LNCAP (cell line): ENCODE data around the gene HOXC6.

Experiments used
- CTCF ChIP-seq: fragments of 450-650 bp; IDR thresholded peaks from 2 replicates; pipeline ENCODE4 v1.5.1; 2017; ENCODE audit warnings: mild to moderate bottlenecking

The HOXC6 gene

GRCh38 chr12:54019091-54019811 lies 9.0 kb upstream of the HOXC6 start:
- no peak for TF ChIP-seq CTCF

- no peak for TF ChIP-seq CTCF
Measured at GRCh38 chr12:54019924-54020590, 8.2 kb upstream of the HOXC6 start.

- TF ChIP-seq CTCF: no peak
Measured at GRCh38 chr12:54020591-54021405, 7.4 kb upstream of the HOXC6 start.

- TF ChIP-seq CTCF: peak; percentile 42; the same call in 1 of the 2 replicates
Measured at GRCh38 chr12:54021432-54022013, 6.7 kb upstream of the HOXC6 start.

GRCh38 chr12:54022960-54023884 lies 5.0 kb upstream of the HOXC6 start:
- TF ChIP-seq CTCF: no peak

- TF ChIP-seq CTCF: no peak
Measured at GRCh38 chr12:54024127-54024526, 4.1 kb upstream of the HOXC6 start.
